22Rv1 (cell line): ENCODE results near the gene ARHGAP30.
A peak's percentile ranks its signal among the peaks of the same experiment; 100 is the strongest.

Experiments used
- CTCF ChIP-seq: fragments of 450-650 bp; IDR thresholded peaks from 2 replicates; pipeline ENCODE4 v1.5.1; 2017; ENCODE audit warnings: mild to moderate bottlenecking
- ZFX ChIP-seq: fragments of 450-650 bp; IDR thresholded peaks from 2 replicates; pipeline ENCODE4 v1.6.1; 2017; ENCODE audit warnings: antibody characterized with exemption, borderline replicate concordance

GRCh38 chr1:161054805-161055204 is 14.9 kb downstream of the ARHGAP30 start:
- TF ChIP-seq CTCF (0 out of 2 replicates have a peak, but pooled peaks have one; percentile 14), ZFX (no peak)
